Measurements from ENCODE around the gene SPG21. TPM values are rescaled to one million over a fixed set of nuclear protein-coding genes. Genes with fewer than 3 reads are reported as not detected.

Gene SPG21
- total RNA-seq, 1 donor from 2014 or later: 101 TPM

DNA sequence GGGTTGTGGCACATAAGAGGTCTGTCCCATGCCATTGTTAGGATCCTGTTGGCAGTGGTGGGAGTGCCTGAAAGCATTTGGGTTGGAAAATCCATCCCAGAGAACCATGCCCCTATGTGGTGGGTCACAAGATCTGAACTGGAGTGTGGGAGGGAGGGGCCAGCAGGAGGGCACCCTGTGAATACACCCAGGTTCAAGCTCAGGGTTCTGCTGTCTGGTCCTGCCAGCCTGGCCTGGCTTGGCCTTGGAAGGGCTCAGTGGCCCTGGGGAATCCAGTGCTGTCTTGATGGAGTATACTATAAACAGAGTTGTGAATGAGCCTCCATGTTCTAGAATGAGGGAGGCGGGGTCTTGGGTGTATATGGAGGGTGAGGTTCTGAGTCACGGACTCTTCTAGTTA, 66.2 kb downstream of the SPG21 start:
- no peak overlapping the region for H3K27ac Mint-ChIP-seq
- TF ChIP-seq, protein P1, sequence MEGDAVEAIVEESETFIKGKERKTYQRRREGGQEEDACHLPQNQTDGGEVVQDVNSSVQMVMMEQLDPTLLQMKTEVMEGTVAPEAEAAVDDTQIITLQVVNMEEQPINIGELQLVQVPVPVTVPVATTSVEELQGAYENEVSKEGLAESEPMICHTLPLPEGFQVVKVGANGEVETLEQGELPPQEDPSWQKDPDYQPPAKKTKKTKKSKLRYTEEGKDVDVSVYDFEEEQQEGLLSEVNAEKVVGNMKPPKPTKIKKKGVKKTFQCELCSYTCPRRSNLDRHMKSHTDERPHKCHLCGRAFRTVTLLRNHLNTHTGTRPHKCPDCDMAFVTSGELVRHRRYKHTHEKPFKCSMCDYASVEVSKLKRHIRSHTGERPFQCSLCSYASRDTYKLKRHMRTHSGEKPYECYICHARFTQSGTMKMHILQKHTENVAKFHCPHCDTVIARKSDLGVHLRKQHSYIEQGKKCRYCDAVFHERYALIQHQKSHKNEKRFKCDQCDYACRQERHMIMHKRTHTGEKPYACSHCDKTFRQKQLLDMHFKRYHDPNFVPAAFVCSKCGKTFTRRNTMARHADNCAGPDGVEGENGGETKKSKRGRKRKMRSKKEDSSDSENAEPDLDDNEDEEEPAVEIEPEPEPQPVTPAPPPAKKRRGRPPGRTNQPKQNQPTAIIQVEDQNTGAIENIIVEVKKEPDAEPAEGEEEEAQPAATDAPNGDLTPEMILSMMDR (IDR thresholded peaks at IDR 0.05; ENCODE audit: unreplicated experiment): no peak
- H3K27me3 Mint-ChIP-seq: no peaks in the 10 kb centered on the region
- no peaks in the 10 kb centered on the region for H3K36me3 Mint-ChIP-seq (ENCODE audit: insufficient read depth)
- H3K9me3 Mint-ChIP-seq (ENCODE audit: low read depth): no peaks in the 10 kb centered on the region
- H3K4me3 Mint-ChIP-seq (ENCODE audit: low read depth): no peak overlapping the region
- no peak for DNase-seq (ENCODE audit: low spot score, unreplicated experiment)
- no peaks in the 10 kb centered on the region for H3K4me1 Mint-ChIP-seq (ENCODE audit: low read depth)

DNA sequence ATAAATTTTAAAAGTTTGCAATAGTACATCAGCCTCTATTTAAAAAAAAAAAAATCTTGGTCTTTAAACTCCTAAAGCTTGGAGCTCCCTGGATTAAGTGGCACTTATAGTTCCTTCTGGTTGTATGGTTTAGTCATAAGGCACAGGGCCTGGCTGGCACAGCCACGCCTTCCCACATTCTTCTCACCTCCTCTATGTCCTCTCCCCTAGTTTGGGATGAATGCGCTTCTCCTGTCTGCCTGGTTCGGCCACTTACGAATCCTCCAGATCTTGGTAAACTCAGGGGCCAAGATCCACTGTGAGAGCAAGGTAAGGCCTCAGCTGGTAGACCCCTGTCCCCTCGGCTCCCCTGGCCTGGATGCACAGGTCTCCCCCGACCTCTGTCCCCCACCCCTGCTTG, 68.0 kb downstream of the SPG21 start:
- DNase-seq (ENCODE audit: low spot score, unreplicated experiment): no peak
- TF ChIP-seq, protein P1 (IDR thresholded peaks at IDR 0.05; ENCODE audit: unreplicated experiment): no peak
- Mint-ChIP-seq H3K9me3 (ENCODE audit: low read depth) (no peaks in the 10 kb centered on the region), H3K36me3 (ENCODE audit: insufficient read depth) (no peaks in the 10 kb centered on the region), H3K4me1 (ENCODE audit: low read depth) (no peaks in the 10 kb centered on the region), H3K4me3 (ENCODE audit: low read depth) (no peak overlapping the region), H3K27me3 (peaks cover 3% of the 10 kb centered on the region), H3K27ac (no peak overlapping the region)

DNA sequence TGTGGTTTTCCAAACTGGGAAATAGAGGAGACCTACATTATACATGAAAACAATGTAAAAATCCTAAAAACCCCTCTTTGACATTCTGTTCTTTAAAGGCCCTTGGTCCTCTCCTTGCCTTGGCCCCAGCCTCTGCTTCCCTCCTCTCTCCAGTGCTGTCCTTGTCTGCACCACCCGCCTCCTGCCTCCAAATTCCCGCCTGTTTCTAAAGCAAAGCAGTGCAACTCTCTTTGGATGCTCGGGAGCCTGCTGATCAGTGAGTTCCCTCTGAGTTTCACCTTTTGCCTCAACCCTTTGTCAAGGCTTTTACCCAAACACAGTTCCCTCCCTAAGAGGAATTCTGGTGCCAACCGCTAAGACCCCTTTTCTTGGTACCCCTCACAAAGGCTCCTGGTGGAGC, 70.0 kb downstream of the SPG21 start:
- Mint-ChIP-seq H3K27ac (no peak overlapping the region), H3K27me3 (peaks cover 17% of the 10 kb centered on the region), H3K9me3 (ENCODE audit: low read depth) (no peaks in the 10 kb centered on the region), H3K36me3 (ENCODE audit: insufficient read depth) (no peaks in the 10 kb centered on the region), H3K4me1 (ENCODE audit: low read depth) (peaks cover 5% of the 10 kb centered on the region), H3K4me3 (ENCODE audit: low read depth) (no peak overlapping the region)
- TF ChIP-seq, protein P1 (IDR thresholded peaks at IDR 0.05; ENCODE audit: unreplicated experiment): no peak
- no peak for DNase-seq (ENCODE audit: low spot score, unreplicated experiment)

DNA sequence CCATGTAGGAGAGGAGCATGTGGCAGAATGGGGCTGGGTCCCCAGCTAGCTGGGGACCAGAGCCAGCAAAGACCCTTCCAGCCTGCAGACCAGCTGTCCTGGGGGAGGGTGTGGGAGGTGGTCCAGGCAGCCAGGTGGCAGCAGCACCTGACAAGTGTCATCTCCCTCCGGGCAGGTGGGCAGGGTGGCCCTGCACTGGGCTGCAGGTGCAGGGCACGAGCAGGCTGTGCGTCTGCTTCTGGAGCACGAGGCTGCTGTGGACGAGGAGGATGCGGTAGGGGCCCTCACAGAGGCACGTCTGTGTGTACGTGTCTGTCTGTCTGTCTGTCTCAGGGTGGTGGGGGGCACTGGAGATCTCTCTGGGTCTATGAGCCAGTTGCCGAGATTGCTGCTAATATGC, 72.5 kb downstream of the SPG21 start:
- H3K27me3 Mint-ChIP-seq: peaks cover 35% of the 10 kb centered on the region
- H3K36me3 Mint-ChIP-seq (ENCODE audit: insufficient read depth): no peaks in the 10 kb centered on the region
- TF ChIP-seq, protein P1 (IDR thresholded peaks at IDR 0.05; ENCODE audit: unreplicated experiment): no peak
- no peaks in the 10 kb centered on the region for H3K9me3 Mint-ChIP-seq (ENCODE audit: low read depth)
- DNase-seq (ENCODE audit: low spot score, unreplicated experiment): no peak
- no peak overlapping the region for H3K4me3 Mint-ChIP-seq (ENCODE audit: low read depth)
- peaks cover 5% of the 10 kb centered on the region for H3K4me1 Mint-ChIP-seq (ENCODE audit: low read depth)
- H3K27ac Mint-ChIP-seq: no peak overlapping the region

DNA sequence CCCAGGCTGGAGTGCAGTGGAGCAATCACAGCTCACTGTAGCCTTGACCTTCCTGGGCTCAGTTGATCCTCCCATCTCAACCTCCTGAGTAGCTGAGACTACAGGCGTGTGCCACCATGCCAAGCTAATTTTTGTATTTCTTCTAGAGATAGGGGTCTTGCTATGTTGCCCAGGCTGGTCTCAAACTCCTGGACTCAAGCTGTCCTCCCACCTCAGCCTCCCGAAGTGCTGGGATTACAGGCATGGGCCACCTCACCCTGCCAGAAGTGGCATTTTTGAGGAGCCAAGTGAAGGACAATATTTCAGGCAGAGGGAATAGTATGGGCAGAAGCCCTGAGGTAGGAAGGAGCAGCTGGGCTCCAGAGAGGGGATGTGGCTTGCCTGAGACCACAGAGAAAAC, 73.3 kb downstream of the SPG21 start:
- Mint-ChIP-seq H3K9me3 (ENCODE audit: low read depth) (no peaks in the 10 kb centered on the region), H3K36me3 (ENCODE audit: insufficient read depth) (no peaks in the 10 kb centered on the region), H3K27me3 (peaks cover 39% of the 10 kb centered on the region), H3K27ac (no peak overlapping the region), H3K4me3 (ENCODE audit: low read depth) (no peak overlapping the region), H3K4me1 (ENCODE audit: low read depth) (peaks cover 5% of the 10 kb centered on the region)
- TF ChIP-seq, protein P1 (IDR thresholded peaks at IDR 0.05; ENCODE audit: unreplicated experiment): no peak
- DNase-seq (ENCODE audit: low spot score, unreplicated experiment): no peak

Data from progenitor cell of endocrine pancreas (in vitro differentiated cells).